Kidney (tissue), 14 donors: ENCODE results near the gene HAPLN2. TPM values are rescaled to one million over a fixed set of nuclear protein-coding genes. Genes with fewer than 3 reads are reported as not detected.
"Not testable (repeated sequence)": the region's sequence is repeated elsewhere in the genome, so short reads cannot be mapped to it uniquely, and the experiment has no call there.

ENCODE experiments used
- DNase-seq, 5 donors: peaks; one replicate each; pipeline ENCODE4 v3.0.0-alpha.2; 2013 to 2020
- FAIRE-seq: peaks from 2 replicates; lab custom pipeline; 2012; peaks lifted over from hg19 to GRCh38; lab: Jason Lieb, UNC
- H3K27ac ChIP-seq, 2 donors: one replicate each; pipeline ENCODE4 v1.7.0; 2013; ENCODE audit warnings: low read depth in 2 of 2, low read length in 2 of 2, inconsistent platforms in 1 of 2
- H3K27me3 ChIP-seq: one replicate; pipeline ENCODE4 v1.7.1; 2013; ENCODE audit warnings: low read length, inconsistent platforms; ENCODE audit not compliant: control insufficient read depth, insufficient read depth
- H3K36me3 ChIP-seq, 3 donors: one replicate each; pipeline versions ENCODE4 v1.7.0 to v1.7.1; 2013; ENCODE audit warnings: low read length in 3 of 3, control low read depth in 1 of 3, inconsistent platforms in 1 of 3; ENCODE audit not compliant: insufficient read depth in 3 of 3, control insufficient read depth in 2 of 3
- H3K4me1 ChIP-seq, 3 donors: one replicate each; pipeline versions ENCODE4 v1.7.0 to v1.7.1; 2013; ENCODE audit warnings: low read length in 3 of 3, inconsistent platforms in 1 of 3, low read depth in 1 of 3; ENCODE audit not compliant: control insufficient read depth in 2 of 3, insufficient read depth in 2 of 3
- H3K4me3 ChIP-seq, 3 donors: one replicate each; pipeline versions ENCODE4 v1.7.0 to v1.8.1; 2013; ENCODE audit warnings: low read length in 3 of 3, control low read depth in 1 of 3, inconsistent platforms in 1 of 3
- H3K9ac ChIP-seq, 3 donors: one replicate each; pipeline versions ENCODE4 v1.7.0 to v1.7.1; 2013; ENCODE audit warnings: low read length in 3 of 3, control low read depth in 1 of 3, inconsistent platforms in 1 of 3
- H3K9me3 ChIP-seq, 3 donors: one replicate each; pipeline versions ENCODE4 v1.7.0 to v1.7.1; 2013; ENCODE audit warnings: low read length in 3 of 3, control low read depth in 1 of 3, inconsistent platforms in 1 of 3; ENCODE audit not compliant: control insufficient read depth in 2 of 3, insufficient read depth in 1 of 3
- intact Hi-C: fragments of 100-400 bp; cut with DNase I; formaldehyde crosslinking; loops from one replicate; pipeline ENCODE4 v1.11.1; 2022
- polyA plus RNA-seq: library from polyadenylated mRNA; stranded (reverse); fragments of 350-450 nt; fragmentation: Illumina TruSeq; extraction: RNeasy Lipid Tissue Mini Kit (QIAGEN cat#74804); gene quantifications from one replicate; pipeline ENCODE4 v1.2.3, GENCODE V29; 2014; ENCODE audit warnings: low read depth, low replicate concordance; ENCODE audit not compliant: insufficient read depth
- total RNA-seq: library from RNA; stranded (reverse); fragmentation: NEBNext Ultra II Directional; extraction: Animal tissue kit (Norgen Biotek cat#: 25700); gene quantifications from one replicate; pipeline ENCODE4 v1.2.1, GENCODE V29; 2021
- TF ChIP-seq, protein P1 (sequence below): IDR thresholded peaks from 3 replicates; pipeline ENCODE4 v1.5.1; 2012; ENCODE audit warnings: mild to moderate bottlenecking, moderate library complexity, borderline replicate concordance; ENCODE audit not compliant: insufficient read depth; ENCODE audit errors: extremely low read depth
- donor health status: control.
- donor health status: control.
- donor health status: control.
- donor health status: control.
- donor health status: control.
- donor health status: DM: yes; HTN: yes; CAD: no.
- donor health status: Normal renal cell carcinoma (clear cell type).

The HAPLN2 gene
- total and polyA plus RNA-seq, 2 donors from 2014 or later, result 0.30 to 1.9 TPM

DNA sequence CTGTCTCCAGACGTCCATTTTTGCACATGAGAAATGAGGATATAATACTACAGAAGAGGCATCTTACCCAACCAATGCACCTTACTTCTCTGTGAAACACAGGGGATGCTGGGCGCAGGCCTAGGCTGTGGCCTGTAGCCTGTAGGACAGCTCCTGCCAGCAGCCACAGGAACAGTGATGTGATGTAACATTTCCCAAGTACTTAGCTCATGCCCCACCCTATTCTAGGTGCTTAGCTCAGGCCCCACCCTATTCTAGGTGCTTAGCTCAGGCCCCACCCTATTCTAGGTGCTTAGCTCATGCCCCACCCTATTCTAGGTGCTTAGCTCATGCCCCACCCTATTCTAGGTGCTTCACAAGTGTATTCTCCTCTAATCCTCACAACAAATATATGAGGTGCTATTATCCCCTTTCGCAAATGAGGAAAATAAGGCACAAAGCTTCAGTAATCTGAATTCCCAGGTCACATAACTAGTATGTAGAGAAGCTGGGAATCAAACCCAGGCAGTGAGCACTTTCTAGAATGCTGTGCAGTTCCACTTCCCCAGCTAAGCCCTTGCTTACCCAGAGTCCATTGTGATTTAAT, 32.2 kb upstream of the HAPLN2 start:
- Histone ChIP-seq H3K9ac (no peak overlapping the region), H3K27me3 (no peaks in the 10 kb centered on the region), H3K36me3 (no peaks in the 10 kb centered on the region), H3K9me3 (no peaks in the 10 kb centered on the region), H3K4me1 (peaks cover 0 to 5% (median 4%) of the 10 kb centered on the region in 3 donors), H3K27ac (no peak overlapping the region), H3K4me3 (no peak overlapping the region)
- TF ChIP-seq, protein P1, sequence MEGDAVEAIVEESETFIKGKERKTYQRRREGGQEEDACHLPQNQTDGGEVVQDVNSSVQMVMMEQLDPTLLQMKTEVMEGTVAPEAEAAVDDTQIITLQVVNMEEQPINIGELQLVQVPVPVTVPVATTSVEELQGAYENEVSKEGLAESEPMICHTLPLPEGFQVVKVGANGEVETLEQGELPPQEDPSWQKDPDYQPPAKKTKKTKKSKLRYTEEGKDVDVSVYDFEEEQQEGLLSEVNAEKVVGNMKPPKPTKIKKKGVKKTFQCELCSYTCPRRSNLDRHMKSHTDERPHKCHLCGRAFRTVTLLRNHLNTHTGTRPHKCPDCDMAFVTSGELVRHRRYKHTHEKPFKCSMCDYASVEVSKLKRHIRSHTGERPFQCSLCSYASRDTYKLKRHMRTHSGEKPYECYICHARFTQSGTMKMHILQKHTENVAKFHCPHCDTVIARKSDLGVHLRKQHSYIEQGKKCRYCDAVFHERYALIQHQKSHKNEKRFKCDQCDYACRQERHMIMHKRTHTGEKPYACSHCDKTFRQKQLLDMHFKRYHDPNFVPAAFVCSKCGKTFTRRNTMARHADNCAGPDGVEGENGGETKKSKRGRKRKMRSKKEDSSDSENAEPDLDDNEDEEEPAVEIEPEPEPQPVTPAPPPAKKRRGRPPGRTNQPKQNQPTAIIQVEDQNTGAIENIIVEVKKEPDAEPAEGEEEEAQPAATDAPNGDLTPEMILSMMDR, result no peak
- no peak for FAIRE-seq
- no peak for DNase-seq
- intact Hi-C loops, result no loop called here

DNA sequence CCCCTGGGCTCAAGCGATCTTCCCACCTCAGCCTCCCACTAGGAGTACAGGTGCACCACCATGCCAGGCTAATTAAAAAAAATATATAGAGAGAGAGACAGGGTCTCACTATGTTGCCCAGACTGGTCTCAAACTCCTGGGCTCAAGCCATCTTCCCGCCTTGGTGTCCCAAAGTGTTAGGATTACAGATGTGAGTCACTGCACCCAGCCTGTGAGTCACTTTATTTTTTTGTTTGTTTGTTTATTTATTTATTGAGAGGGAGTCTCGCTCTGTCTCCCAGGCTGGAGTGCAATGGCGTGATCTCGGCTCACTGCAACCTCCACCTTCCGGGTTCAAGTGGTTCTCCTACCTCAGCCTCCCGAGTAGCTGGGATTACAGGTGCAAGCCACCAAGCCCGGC, 31.3 kb upstream of the HAPLN2 start:
- H3K36me3 ChIP-seq, DNase-seq, intact Hi-C loops, FAIRE-seq, H3K9me3 ChIP-seq, H3K9ac ChIP-seq, H3K27me3 ChIP-seq, H3K4me3 ChIP-seq, H3K27ac ChIP-seq: not testable (repeated sequence)
- H3K4me1 ChIP-seq, result peaks cover 0 to 11% (median 5%) of the 10 kb centered on the region in 3 donors

DNA sequence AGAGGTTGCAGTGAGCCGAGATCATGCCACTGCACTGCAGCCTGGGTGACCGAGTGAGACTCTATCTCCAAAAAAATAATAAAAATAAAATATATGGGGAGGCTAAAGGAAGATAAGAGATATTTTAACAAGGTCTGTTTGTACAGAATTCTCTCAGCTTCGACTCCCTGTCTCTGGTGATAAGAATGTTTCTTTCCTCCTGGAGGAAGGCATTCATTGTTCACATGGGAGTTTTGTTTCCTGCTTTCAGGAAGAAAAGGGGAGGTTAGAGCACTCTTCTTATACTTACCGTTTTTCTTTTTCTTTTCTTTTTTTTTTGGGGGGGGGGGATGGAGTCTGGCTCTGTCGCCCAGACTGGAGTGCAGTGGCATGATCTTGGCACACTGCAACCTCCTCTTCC, 29.7 kb upstream of the HAPLN2 start:
- TF ChIP-seq, protein P1, result no peak
- no peak overlapping the region for H3K4me3 ChIP-seq
- intact Hi-C loops, result no loop called here
- H3K27me3 ChIP-seq, result no peaks in the 10 kb centered on the region
- H3K36me3 ChIP-seq, result peaks cover 0 to 5% (median 5%) of the 10 kb centered on the region in 3 donors
- no peak for DNase-seq
- H3K4me1 ChIP-seq, result peaks cover 0 to 11% (median 5%) of the 10 kb centered on the region in 3 donors
- no peak for FAIRE-seq
- H3K9me3 ChIP-seq, result no peaks in the 10 kb centered on the region
- H3K9ac ChIP-seq, result no peak overlapping the region
- H3K27ac ChIP-seq, result no peak overlapping the region

DNA sequence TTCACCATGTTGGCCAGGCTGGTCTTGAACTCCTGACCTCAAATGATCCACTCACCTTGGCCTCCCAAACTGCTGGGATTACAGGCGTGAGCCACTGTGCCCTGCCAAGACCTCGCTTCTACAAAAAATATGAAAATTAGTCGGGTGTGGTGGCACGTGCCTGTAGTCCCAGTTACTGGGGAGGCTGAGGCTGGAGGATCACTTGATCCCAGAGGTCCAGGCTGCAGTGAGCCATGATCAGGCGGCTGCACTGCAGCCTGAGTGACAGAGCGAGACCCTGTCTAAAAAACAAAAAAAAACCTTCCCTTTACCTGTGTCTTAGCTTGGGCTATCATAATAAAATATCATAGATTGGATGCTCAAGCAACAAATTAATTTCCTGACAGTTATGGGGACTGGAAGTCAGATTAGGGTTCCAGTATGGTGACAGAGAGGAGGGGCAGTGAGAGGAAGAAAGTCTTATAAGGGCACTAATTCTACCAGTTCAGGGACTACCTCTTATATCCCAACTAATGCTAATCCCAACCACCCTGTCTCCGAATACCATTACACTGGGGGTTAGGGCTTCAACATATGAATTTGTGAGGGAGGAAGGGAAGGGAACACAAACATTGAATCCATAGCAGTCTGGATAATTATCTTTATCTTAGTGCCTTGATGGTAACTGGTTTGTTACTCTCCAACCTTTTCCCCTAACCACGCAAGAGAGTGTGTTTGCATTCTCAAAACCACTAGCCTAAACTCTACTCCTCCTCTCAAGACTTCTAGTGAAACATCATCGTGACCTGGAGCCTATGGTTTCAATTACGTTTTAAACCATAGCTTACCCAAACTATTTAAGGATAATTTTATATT, 28.7 kb upstream of the HAPLN2 start:
- peak overlapping the region in 1 of 3 donors; percentile 97 for H3K9ac ChIP-seq
- H3K9me3 ChIP-seq, result no peaks in the 10 kb centered on the region
- peaks cover 0 to 11% (median 5%) of the 10 kb centered on the region in 3 donors for H3K4me1 ChIP-seq
- no peaks in the 10 kb centered on the region for H3K27me3 ChIP-seq
- no peak for FAIRE-seq
- peak overlapping the region in 2 of 3 donors; percentile 83 to 97 for H3K4me3 ChIP-seq
- intact Hi-C loops, result no loop called here
- peaks cover 2 to 10% (median 5%) of the 10 kb centered on the region in 3 donors for H3K36me3 ChIP-seq
- no peak for DNase-seq
- H3K27ac ChIP-seq, result no peak overlapping the region
- TF ChIP-seq, protein P1, result no peak
